ENCODE results near the gene PTGDR2.

- TF ChIP-seq GATA2 (IDR thresholded peaks at IDR 0.05; ENCODE audit: low read depth, low read length) (no peak), GATA3 (IDR thresholded peaks at IDR 0.05; ENCODE audit: low read depth, low read length) (no peak)
Measured at GRCh38 chr11:60860943-60861342, 5.2 kb upstream of the PTGDR2 start.
